HL-60 (cell line): Measurements from ENCODE around the gene ARHGEF11.
A peak's percentile ranks its signal among the peaks of the same experiment; 100 is the strongest.
"Not testable (repeated sequence)": the region's sequence is repeated elsewhere in the genome, so short reads cannot be mapped to it uniquely, and the experiment has no call there.

Source experiments
- DNase-seq, 2 experiments: peaks; one replicate each; pipeline ENCODE4 v3.0.0-alpha.2; 2010 to 2020; ENCODE audit warnings: low read depth in 1 of 2, low spot score in 1 of 2
- H3K27ac ChIP-seq: fragments of 250-450 bp; sonication (Bioruptor Pico); replicated peaks from 2 replicates; pipeline ENCODE4 v1.5.1; 2020; ENCODE audit warnings: mild to moderate bottlenecking, moderate library complexity
- H3K27me3 ChIP-seq: fragments of 250-450 bp; sonication (Bioruptor Pico); 2 replicates; pipeline ENCODE4 v1.5.1; 2021; ENCODE audit warnings: mild to moderate bottlenecking, moderate library complexity; ENCODE audit not compliant: insufficient read depth, poor library complexity, severe bottlenecking
- H3K4me3 ChIP-seq: replicated peaks from 2 replicates; pipeline ENCODE4 v1.5.1; 2011; ENCODE audit warnings: mild to moderate bottlenecking, control low read depth, low read length; ENCODE audit not compliant: insufficient read depth
- GABPA ChIP-seq: IDR thresholded peaks from 2 replicates; pipeline ENCODE4 v1.6.1; 2012; ENCODE audit warnings: low read depth
- POLR2AphosphoS5 ChIP-seq: IDR thresholded peaks from 2 replicates; pipeline ENCODE4 v1.6.1; 2012; ENCODE audit warnings: low read depth
- SPI1 ChIP-seq: IDR thresholded peaks from 2 replicates; pipeline ENCODE4 v1.6.1; 2012; ENCODE audit warnings: low read depth, mild to moderate bottlenecking, borderline replicate concordance
- TF ChIP-seq, protein P1 (sequence below): IDR thresholded peaks from 2 replicates; pipeline ENCODE4 v1.6.1; 2012; ENCODE audit warnings: low read depth; ENCODE audit not compliant: insufficient replicate concordance
- TF ChIP-seq, protein P2 (sequence below): IDR thresholded peaks from one replicate; pipeline ENCODE4 v1.5.1; 2011; ENCODE audit warnings: low read length, control low read depth, inconsistent platforms; ENCODE audit not compliant: insufficient read depth

Gene ARHGEF11

GRCh38 chr1:157055729-157056128, 10.2 kb upstream of the ARHGEF11 start:
- not testable (repeated sequence) for H3K27ac ChIP-seq, H3K27me3 ChIP-seq
- DNase-seq = peak in 1 of 2 experiments; percentile 63

GRCh38 chr1:157050836-157051235, 5.3 kb upstream of the ARHGEF11 start:
- Histone ChIP-seq H3K27ac (no peak overlapping the region), H3K27me3 (peaks cover 3% of the 10 kb centered on the region), H3K4me3 (no peak overlapping the region)
- TF ChIP-seq SPI1 = no peak
- no peak for DNase-seq

More at GRCh38 chr1:157055729-157056128, 10.2 kb upstream of the ARHGEF11 start:
- H3K4me3 ChIP-seq = not testable (repeated sequence)
- peak; percentile 45; the same call in 1 of the 2 replicates for TF ChIP-seq SPI1

DNA sequence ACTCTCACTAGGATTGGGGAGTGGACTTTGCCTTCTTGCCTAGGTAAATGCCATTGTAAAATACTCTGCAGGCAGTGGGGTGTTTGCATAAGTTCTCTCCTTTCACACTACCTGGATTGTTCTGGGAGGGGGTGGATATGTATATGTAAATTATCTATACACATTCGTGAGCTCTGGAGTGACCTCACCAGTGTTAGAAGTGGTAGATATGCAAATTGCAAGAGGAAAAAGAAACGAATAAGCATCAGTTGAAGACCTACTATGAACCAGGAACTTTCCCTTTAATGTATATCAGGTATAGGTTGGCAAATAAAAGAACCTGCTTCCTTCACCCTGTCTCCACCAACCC, 1.5 kb upstream of the ARHGEF11 start:
- H3K27me3 ChIP-seq = peaks cover 3% of the 10 kb centered on the region
- no peak overlapping the region for H3K27ac ChIP-seq
- no peak for DNase-seq
- TF ChIP-seq GABPA (no peak), POLR2AphosphoS5 (no peak), SPI1 (no peak)
- TF ChIP-seq, protein P1, sequence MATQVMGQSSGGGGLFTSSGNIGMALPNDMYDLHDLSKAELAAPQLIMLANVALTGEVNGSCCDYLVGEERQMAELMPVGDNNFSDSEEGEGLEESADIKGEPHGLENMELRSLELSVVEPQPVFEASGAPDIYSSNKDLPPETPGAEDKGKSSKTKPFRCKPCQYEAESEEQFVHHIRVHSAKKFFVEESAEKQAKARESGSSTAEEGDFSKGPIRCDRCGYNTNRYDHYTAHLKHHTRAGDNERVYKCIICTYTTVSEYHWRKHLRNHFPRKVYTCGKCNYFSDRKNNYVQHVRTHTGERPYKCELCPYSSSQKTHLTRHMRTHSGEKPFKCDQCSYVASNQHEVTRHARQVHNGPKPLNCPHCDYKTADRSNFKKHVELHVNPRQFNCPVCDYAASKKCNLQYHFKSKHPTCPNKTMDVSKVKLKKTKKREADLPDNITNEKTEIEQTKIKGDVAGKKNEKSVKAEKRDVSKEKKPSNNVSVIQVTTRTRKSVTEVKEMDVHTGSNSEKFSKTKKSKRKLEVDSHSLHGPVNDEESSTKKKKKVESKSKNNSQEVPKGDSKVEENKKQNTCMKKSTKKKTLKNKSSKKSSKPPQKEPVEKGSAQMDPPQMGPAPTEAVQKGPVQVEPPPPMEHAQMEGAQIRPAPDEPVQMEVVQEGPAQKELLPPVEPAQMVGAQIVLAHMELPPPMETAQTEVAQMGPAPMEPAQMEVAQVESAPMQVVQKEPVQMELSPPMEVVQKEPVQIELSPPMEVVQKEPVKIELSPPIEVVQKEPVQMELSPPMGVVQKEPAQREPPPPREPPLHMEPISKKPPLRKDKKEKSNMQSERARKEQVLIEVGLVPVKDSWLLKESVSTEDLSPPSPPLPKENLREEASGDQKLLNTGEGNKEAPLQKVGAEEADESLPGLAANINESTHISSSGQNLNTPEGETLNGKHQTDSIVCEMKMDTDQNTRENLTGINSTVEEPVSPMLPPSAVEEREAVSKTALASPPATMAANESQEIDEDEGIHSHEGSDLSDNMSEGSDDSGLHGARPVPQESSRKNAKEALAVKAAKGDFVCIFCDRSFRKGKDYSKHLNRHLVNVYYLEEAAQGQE = no peak
- TF ChIP-seq, protein P2, sequence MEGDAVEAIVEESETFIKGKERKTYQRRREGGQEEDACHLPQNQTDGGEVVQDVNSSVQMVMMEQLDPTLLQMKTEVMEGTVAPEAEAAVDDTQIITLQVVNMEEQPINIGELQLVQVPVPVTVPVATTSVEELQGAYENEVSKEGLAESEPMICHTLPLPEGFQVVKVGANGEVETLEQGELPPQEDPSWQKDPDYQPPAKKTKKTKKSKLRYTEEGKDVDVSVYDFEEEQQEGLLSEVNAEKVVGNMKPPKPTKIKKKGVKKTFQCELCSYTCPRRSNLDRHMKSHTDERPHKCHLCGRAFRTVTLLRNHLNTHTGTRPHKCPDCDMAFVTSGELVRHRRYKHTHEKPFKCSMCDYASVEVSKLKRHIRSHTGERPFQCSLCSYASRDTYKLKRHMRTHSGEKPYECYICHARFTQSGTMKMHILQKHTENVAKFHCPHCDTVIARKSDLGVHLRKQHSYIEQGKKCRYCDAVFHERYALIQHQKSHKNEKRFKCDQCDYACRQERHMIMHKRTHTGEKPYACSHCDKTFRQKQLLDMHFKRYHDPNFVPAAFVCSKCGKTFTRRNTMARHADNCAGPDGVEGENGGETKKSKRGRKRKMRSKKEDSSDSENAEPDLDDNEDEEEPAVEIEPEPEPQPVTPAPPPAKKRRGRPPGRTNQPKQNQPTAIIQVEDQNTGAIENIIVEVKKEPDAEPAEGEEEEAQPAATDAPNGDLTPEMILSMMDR = no peak
- H3K4me3 ChIP-seq = no peak overlapping the region

- Histone ChIP-seq H3K4me3 (no peak overlapping the region), H3K27me3 (no peaks in the 10 kb centered on the region), H3K27ac (no peak overlapping the region)
- no peak for TF ChIP-seq GABPA
- no peak for TF ChIP-seq SPI1
- no peak for TF ChIP-seq POLR2AphosphoS5
- no peak for DNase-seq
Observed at GRCh38 chr1:157044326-157044725, 1.2 kb downstream of the ARHGEF11 start.

GRCh38 chr1:157043685-157044084, 1.9 kb downstream of the ARHGEF11 start:
- TF ChIP-seq, protein P2 = no peak
- TF ChIP-seq SPI1 = no peak
- TF ChIP-seq, protein P1 = no peak
- no peak for TF ChIP-seq GABPA
- TF ChIP-seq POLR2AphosphoS5 = no peak
- H3K4me3 ChIP-seq = no peak overlapping the region
- no peak for DNase-seq
- H3K27me3 ChIP-seq = no peaks in the 10 kb centered on the region
- no peak overlapping the region for H3K27ac ChIP-seq
